ENCODE measurements around the gene PHLDA2.

PHLDA2 gene

DNA sequence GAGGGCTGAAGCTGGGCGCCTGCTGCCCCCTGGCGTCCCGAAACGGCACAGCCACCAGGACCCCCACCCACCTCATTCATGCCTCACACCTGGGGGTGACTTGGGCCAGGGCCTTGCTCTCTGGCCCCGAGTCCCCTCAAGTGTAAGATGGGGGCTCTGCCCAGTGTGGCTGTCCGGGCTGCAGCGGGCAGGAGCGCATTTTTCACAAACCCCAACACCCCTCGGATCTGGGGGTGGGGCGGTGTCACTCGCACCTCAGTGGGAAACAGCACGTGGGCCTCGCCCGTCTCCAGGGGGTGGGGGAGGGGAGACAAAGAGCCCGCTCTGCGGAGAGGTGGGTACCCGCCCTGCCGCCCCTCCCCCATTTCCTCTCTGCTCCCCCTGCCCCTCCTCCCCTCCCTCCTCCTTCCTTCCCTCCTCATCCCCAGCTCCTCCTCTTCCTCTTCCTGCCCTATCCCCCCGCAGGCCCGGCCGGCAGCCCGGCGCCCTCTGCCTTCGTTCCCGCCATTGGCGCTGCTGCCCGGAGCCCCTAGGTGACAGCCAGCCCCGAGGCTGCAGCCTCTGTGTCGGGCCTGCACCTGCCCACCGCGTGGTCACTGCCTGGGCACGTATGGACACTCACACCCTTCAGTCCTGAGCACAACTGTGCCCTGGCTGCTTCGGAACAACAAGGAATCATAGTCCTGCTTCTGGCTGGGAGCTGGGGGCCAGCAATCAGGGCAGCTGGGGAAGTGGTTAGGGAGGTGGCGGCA, 36.8 kb downstream of the PHLDA2 start:
- peak in 1 of 2 experiments; percentile 27 for DNase-seq

DNA sequence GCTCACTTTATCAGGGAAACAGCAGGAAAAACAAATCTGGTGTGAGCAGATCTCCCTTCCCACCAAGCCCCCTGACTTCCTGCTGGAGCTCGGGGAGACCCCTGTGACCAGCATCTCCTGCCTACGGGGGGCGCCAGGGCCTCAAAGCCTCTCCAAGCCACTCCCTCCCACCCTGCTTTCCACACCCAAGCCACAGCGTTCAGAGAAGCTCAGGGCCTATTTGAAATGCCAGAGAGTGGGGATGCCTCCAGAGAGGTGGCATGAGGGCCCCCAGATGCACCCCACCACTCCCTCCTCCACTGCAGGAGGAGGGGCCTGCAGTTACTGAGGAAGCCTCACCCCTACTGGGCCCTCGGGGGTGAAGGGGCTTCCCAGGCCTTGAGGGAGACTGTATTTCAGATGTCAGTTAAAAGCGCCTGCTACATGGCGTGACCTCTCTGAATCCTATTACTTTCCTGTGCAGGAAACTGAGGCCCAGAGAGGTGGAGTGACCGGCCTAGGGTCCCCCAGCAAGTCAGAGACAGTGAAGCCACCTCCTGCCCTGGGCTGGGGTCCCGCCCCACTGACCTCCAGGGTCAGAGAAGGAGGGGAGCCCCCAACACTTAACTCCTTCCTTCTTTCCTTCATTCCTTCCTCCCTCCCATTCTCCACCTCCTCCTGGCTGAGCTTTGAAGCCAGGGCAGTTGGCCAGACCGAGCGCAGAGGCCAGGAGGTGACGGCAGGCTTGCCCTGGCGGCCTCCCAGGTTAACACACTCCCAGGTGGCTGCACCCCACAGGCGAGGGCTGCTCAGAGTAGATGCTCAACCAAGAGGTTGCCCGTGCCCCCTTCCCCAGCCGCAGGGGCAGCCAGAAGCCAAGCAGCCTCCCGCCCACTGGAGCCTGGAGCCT, 37.6 kb downstream of the PHLDA2 start:
- DNase-seq = no peak

DNA sequence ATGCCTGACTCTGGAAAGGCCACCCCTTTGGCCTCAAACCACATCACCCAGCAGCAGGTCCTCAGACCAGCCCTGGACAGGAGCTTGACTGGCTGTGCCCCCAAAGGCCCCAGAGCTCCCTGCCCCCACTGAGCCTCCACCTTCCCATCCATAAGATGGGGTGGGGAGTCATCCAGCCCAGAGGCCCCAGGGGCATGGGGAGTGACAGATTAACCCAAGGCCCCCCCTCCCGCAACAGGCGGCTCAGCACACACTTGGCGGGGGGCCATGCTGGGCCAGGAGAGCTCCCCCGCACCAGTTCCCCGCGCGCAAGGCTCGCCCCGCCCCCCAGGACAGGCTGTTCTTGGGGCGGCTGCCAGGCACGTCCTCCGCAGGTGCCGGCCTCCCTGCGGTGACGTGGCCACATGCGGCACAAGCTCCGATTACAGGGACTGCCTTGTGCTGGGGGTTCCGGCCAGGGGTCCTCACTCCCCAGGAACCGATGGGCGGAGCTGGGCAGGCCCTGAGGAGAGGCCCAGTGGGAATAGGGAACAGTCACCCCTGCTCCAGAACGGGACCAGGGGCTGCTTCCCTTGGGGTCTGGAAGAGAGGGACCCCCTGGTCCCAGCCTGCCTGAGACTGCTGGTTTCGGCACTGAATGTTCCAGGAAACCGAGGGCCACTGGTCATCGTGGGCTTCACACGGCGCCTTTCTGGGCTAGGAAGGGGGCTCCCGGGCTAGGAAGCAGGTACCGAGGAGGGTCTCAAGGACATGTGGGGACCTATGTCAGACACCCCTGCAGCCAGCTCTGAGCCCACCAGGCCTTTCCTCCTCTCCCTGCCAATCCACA, 38.5 kb downstream of the PHLDA2 start:
- peak in 1 of 2 experiments; percentile 39 for DNase-seq

DNA sequence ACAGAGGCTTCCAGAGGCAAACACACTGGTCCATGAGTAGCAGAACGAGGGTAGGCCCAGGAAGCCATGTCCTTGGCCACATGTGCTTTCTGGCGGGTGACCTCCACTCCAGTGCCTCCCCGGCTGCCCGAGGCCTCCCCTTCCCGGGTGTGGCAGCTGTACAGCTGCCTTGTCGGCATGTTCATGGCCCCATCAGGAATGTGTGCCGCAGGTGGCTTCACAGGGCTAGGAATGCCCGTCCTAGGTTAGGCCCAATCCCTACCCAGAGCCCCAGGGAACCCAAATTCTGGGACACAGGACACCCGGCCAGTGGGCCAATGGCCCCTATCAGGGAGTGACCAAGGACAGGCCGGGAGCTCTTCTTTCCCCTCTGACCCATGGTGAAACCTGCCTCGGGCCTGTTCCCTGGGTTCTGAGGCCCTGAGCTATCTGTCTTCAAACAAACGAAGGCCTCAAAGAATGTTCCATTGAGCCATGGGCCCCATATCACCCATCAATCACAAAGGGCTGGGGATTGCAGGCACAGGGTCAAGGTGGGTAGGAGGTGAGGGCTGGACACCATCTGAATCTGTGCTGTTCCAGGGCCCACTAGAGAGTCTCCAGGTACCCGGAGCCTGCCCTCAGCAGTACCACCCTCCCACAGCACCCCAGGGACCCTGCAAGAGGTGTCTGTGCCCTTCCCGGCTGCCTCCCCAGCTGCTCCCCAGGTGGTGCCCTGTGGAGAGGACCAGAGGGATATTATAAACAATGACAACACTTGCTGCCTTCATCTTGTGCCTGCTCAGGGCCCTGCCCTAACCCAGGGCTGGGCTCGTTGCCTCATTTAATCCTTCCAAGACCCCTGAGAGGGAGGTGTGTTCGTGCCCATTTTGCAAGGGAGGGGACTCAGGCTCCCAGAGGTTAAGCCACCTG, 39.6 kb downstream of the PHLDA2 start:
- DNase-seq = no peak

DNA sequence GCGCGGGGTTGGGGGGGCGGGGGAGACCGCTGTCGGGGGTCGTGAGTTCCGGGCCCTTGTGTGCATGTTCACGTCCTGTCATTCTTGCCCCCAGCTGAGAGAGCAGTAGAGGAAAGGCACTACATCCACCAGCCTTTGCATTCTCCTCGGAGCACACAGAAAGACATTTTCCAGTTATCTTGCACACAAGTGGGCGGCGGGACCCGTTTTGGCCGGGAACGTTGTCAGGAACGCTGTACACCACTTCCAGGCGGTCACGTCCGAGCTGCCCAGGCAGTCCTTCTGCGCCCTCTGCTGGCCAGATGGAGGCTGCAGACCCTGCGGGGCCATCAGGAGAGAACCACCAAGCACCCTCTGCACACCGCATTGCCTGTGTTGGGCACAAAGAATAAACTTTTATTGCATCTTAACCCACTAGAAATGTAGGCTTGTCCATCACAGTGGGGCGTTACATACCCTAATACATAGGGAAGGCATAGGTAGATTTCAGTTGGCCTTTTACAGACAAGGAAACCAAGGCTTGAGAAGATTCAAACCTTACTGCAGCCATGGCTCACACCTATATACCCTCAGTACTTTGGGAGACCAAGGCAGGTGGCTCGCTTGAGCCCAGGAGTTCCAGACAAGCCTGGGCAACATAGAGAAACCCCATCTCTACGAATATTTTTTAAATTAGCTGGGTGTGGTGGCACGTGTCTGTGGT, 40.8 kb downstream of the PHLDA2 start:
- peak in 1 of 2 experiments; percentile 53 for DNase-seq

DNA sequence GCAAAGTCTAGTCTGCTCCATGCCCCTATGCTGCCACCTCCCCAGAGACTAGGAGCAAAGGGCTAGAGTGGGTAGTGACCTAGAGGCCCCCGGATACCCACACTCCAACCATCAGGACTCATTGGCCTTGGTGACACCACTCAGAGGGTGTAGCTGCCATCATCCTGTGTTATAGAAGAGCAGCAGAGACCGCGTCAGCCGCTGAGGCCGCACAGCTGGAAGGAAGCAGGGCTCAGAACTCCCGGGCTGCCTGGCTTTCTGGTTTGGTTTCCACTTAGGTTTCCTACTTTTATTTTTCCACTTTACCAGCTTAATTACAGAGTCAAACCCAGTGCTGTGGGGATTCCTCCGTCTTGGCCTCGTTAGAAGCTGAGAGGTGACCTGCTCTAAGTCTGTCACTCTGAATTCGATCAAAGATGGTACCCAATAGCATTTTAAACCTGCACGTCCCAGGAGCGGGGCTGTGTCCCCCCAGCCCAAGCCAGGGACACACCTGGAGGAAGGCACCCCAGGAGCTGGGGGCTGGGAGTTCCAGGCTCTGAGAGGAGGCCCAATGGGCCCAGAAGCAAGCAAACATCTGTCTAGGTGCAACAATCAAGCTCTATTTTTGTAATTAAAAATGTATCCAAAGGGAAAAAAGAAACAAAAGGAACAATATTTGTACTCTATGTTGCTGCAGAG, 41.6 kb downstream of the PHLDA2 start:
- no peak for DNase-seq

DNA sequence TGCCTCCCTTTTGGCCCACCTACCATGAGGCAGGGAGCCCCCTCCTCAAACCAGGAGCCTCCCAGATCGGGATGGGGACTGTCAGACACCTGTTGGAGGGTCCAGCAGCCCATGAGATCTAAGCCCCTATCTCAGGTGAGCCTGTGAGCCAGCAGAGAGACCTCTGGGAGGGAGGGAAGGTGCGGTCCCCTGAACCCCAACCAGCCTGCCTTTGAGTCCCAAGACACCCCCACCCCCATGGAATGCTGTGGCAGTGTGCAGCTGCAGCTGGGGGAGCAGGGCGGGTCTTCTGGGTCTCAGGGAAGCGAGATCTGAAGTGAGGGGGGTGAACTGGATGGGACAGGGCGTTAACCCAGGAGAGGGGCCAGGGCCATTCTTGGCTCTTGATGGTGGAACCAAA, 42.3 kb downstream of the PHLDA2 start:
- DNase-seq = no peak

DNA sequence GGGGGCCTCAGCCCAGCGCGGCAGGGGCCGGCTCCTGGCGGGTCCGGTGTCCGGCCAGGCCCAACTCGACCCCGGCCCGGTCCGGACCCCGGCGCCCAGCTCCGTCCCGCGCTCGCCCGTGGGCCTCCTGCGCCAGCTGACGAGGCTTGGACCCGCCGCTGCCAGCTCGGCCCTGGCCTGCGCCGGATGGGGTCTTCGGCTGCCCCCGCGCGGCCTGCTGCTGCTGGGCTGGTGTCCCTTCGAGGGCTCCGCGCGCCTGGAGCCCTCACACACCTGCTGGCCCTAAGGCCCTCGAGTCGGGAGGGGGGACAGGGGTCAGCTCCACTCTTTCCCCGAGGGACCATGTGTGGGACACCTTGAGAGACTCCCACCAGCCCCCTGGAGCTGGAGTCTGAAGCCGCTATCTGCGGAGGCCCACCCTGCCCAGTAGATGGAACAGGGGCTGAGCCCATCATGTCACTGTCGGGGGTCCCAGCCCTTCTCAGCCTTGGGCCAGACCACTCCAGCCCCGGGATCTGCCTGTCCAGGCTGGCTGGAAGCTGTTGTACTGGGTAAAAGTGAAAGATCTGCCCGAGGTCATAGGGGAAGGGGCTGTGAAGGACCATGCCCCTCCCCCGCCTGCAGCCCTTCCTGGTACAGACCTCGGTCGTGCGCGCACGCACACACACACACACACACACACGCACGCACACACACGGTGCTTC, 42.9 kb downstream of the PHLDA2 start:
- no peak for DNase-seq

DNA sequence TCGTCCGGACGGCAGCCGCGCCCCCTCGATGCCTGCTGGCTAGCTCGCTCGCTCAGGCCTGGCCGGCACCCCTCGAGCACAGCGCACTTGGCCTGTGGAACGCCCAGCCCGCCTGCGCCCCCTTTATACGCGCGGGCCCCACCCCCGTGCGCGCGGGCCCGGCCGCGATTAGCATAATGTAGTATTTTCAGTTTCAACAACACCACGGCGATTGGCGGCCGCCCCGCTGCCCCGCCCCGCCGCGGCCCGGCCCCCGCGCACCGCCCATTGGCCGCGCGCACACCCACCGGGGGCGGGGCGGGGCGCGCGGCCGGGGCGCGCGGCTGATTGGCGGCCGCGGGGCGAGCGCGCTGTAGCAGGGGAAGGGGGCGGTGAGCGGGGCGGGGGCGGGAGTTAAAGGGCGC, 43.5 kb downstream of the PHLDA2 start, which contains the start of gene CDKN1C:
CDKN1C (minus strand) TSS at position 98 of the 404 bp plus-strand sequence. CDS start 319 bp downstream, outside the sequence.
- peak in 1 of 2 experiments; percentile 52 for DNase-seq

DNA sequence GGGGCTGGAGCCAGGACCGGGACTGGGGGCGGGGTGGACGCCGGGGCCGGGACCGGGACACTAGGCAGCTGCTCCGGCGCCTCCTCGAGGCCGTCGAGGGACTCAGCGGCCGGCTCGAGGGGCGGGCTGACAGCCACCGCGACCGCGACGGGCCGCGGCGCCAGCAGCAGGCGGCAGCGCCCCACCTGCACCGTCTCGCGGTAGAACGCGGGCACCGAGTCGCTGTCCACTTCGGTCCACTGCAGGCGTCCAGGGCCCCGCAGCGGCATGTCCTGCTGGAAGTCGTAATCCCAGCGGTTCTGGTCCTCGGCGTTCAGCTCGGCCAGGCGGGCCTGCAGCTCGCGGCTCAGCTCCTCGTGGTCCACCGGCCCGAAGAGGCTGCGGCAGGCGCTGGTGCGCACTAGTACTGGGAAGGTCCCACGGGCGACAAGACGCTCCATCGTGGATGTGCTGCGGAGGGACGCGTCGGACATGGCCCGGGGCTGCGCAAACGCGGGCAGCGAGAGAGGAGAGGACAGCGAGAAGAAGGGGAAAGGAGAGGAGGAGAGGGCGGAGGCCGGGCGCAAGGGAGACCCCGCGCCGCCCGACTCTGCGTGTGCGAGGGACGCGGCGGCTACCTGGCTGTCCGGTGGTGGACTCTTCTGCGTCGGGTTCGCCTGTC, 44.1 kb downstream of the PHLDA2 start:
- DNase-seq = peak in 1 of 2 experiments; percentile 27

DNA sequence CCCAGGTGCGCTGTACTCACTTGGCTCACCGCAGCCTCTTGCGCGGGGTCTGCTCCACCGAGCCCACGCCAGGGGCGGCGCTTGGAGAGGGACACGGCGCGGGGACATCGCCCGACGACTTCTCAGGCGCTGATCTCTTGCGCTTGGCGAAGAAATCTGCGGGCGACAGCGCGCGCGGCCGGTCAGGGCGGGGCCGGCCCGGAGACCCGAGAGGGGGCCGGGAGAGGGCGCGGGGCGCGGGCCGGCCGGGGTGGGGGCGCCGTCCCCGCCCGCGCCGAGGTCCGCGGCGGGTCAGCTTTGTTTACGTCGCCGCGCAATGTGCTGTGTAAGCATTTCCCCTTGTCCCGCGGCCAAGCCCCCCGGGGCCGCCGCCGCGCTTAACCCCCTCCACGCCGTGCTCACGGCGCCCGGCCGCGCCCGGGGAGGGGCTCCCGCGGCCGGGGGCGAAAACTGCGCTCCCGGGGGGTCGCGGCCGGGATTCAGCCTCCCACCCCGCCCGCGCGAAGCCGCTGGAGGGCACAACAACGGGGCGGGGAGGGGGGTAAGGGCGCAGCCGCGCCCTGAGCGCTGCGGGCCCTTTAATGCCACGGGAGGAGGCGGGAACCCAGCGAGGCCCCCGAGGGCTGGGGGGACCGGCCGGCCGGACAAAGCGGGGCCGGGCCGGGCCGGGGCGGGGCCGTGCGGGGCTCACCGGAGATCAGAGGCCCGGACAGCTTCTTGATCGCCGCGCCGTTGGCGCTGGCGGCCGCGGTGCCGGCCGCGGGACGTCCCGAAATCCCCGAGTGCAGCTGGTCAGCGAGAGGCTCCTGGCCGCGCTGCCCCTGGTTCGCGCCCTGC, 45.0 kb downstream of the PHLDA2 start:
- no peak for DNase-seq

DNA sequence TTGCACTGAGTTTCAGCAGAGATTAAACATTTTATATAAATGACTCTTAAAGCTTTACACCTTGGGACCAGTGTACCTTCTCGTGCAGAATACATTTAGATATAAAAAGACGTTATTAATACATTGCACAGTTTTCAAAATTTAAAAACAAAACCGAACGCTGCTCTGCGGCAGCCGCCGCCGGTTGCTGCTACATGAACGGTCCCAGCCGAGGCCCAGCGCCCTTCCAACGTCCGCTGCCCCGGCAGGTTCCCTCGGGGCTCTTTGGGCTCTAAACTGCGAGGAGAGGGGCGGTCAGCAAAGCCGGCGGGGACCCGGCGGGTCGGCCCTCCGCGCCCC, 45.6 kb downstream of the PHLDA2 start:
- DNase-seq = no peak

DNA sequence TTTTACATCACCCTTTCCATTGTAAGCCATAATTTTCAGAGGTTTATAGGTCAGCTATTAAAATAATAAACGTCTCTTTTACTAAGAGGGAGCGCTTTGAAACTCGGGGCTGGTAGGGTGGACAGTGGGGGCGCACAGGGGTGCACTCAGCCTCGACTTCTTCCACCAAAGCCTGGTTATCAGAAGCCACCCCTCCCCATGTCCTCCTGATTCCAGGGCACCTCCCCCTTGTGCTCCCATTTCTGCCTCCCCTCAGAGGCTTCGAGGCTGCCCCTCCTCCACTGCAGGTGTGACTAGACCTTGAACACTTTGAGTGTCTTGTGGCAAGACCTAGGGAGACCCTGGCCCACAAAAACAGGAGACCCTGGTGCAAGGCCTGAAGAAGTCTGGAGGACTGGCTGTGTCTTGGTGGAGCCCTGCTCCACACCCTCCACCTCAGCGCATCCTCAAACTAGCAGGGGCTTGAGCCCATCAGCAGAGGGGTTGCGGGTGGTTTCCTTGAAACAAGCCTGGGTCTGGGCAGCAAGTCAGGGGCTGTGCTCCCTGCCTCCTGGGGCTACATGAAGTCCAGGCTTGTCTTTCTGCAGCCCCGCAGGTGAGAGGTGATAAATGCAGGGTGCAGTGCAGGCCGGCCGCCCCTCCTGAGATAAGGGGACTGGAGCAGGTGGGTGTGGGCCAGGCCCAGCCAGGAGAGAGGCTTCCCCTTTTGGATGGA, 46.7 kb downstream of the PHLDA2 start:
- no peak for DNase-seq

DNA sequence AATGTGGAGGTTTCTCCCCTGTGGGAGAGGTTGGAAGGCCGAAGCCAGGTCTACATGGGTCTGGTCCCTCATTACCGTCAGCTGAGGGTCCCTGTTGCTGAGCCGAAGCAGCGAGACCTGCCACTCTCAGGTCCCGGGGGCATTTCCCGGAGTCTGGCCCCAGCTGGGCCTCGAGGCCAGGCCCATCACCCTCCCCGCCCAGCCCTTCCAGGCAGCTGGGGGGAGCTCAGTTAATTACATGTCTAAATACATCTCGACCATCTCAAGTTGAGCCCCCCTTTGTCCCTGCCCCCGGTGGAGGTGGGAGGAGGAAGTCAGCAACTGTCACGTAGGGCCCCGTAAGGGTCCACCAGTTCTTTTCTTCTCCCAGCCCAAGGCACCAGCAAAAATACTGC, 47.2 kb downstream of the PHLDA2 start:
- DNase-seq = no peak

DNA sequence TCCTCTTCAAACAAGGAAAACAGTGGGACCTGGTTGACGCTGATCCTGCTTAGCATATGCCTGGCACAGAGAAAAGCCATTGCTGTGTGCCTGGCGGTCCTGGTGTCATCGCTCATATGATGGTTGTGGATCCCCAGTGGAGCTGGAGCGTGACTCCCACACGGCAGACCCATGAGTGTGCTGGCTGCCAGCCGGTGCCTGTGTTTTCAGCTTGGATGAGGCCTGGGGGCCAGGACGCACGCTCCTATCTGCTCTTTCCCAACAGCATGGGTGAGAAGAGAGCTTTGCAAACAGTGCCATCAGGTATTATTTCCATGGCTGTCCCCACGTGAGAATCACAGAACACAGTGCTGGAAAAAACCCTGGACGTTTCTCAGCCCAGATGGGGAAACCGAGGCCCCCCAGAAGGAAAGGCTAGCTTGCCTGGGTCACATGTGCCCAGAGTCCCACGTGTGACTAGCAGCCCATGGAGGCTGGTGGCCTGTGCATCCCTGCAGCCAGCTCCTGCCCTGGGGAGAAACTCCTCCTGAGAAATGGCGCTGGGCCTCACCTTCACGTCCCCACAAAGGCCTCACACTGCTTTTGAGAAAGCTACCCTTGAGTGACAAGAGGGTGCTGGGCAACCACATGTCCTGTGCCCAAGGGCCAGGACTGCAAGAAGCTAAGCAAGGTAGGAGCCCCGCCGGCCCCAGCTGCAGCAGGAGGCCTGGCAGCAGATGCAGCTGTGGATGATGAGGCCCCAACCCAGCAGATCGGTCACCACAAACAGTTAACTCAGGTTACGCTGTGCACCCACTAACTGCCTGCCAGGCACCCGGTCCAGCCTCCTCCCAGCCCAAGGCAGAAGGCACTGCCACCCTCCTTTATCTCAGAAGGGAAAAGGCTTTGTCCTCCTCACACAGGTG, 47.9 kb downstream of the PHLDA2 start:
- DNase-seq = no peak

DNA sequence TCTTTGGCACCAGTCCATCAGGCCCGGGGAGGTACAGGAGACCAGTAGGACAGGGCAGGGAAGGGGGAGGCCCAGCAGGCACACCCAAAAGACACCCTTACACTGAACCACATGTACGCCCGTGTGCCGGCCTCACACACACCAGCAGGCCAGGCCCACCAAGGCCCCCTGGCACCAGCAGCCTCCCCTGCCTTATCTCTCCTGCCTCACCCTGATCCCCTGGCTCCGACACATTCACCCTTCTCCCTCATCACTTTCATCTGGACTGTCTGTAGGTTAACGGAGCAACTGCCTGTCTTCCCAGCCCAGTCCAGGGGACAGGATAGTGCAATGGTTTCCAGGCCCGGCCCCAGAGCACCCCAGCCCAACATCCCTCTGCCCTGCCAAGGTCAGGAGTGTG, 48.6 kb downstream of the PHLDA2 start:
- no peak for DNase-seq

DNA sequence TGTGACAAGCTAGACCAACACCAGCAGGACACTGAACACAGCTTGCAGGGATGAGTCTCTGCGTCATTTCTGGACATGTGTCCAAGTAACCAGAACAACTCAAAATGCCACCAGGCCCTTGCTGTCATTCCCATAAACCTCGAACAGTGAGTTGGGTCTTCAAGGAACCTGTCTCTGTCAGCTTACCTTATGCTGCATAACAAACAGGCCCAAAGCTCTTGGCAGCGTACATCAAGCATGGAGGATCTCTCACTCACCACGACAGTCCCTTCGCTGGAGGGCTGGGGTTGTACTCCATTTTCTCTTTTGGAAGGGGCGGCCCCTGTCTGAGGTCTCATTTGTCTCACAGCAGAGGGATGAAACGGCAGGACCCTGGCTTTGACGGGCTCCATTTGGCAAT, 50.4 kb downstream of the PHLDA2 start:
- no peak for DNase-seq

Measured in SHP77 (cell line).